Measurements from ENCODE around the gene C16orf95.

GRCh38 chr16:87359121-87359520, 41.9 kb upstream of the C16orf95 start:
- TF ChIP-seq CTCF (IDR thresholded peaks at IDR 0.05) (no peak), EZH2phosphoT487 (IDR thresholded peaks at IDR 0.05) (no peak), EZH2 (IDR thresholded peaks at IDR 0.05) (no peak)
